PC-9 (cell line): Measurements from ENCODE around the gene UNC13C. TPM values are rescaled to one million over a fixed set of nuclear protein-coding genes. Genes with fewer than 3 reads are reported as not detected.

Source experiments
- BruUV-seq: library from RNA; stranded (reverse); fragments of 400-500 nt; replicated peaks from 2 replicates; lab custom pipeline; 2021; lab: Mats Ljungman, UMichigan
- CTCF ChIA-PET: fragments of 300-600 bp; sonication (Branson Sonifier 250); formaldehyde crosslinking; loops from one replicate; lab custom pipeline; 2022; ENCODE audit warnings: antibody characterized with exemption; lab: Charles Lee
- POLR2A ChIA-PET: fragments of 300-600 bp; sonication (Branson Sonifier 250); formaldehyde crosslinking; loops from one replicate; lab custom pipeline; 2022; ENCODE audit warnings: antibody characterized with exemption; ENCODE audit not compliant: unreplicated experiment; lab: Charles Lee
- DNase-seq, 2 experiments: peaks; one replicate each; pipeline versions ENCODE4 v3.0.0 to v3.0.0-alpha.2; 2015 to 2022; ENCODE audit warnings: mixed read lengths in 1 of 2
- H2AFZ ChIP-seq: fragments of 200-600 bp; sonication (generic); 2 replicates; pipeline ENCODE4 v1.8.1; 2017; ENCODE audit warnings: antibody characterized with exemption
- H3F3A ChIP-seq: fragments of 200-600 bp; sonication (generic); 2 replicates; pipeline ENCODE4 v1.8.1; 2017; ENCODE audit warnings: antibody characterized with exemption, mild to moderate bottlenecking, low read depth; ENCODE audit not compliant: insufficient read depth
- H3K27ac ChIP-seq: fragments of 200-600 bp; sonication (generic); 2 replicates; pipeline ENCODE4 v1.6.1; 2016; ENCODE audit warnings: mixed run types
- H3K27me3 ChIP-seq: fragments of 200-600 bp; sonication (generic); 2 replicates; pipeline ENCODE4 v1.6.1; 2016; ENCODE audit warnings: low read depth, mixed run types; ENCODE audit not compliant: insufficient read depth
- H3K36me3 ChIP-seq: fragments of 200-600 bp; sonication (generic); 2 replicates; pipeline ENCODE4 v1.6.1; 2016; ENCODE audit warnings: low read depth, mixed run types
- H3K4me1 ChIP-seq: fragments of 200-600 bp; sonication (generic); replicated peaks from 2 replicates; pipeline ENCODE4 v1.6.1; 2016; ENCODE audit warnings: mixed run types; ENCODE audit not compliant: insufficient read depth
- H3K4me2 ChIP-seq: fragments of 200-600 bp; sonication (generic); 2 replicates; pipeline ENCODE4 v1.6.1; 2017; ENCODE audit warnings: mixed run types
- H3K4me3 ChIP-seq: fragments of 200-600 bp; sonication (generic); 2 replicates; pipeline ENCODE4 v1.6.1; 2016; ENCODE audit warnings: mixed run types
- H3K79me2 ChIP-seq: fragments of 200-600 bp; sonication (generic); 2 replicates; pipeline ENCODE4 v1.6.1; 2017; ENCODE audit warnings: low read depth, mixed run types
- H3K9me2 ChIP-seq: fragments of 200-600 bp; sonication (generic); 2 replicates; pipeline ENCODE4 v1.8.1; 2017; ENCODE audit warnings: mild to moderate bottlenecking; ENCODE audit not compliant: insufficient read depth
- H3K9me3 ChIP-seq: fragments of 200-600 bp; sonication (generic); 2 replicates; pipeline ENCODE4 v1.8.1; 2016; ENCODE audit warnings: low read depth; ENCODE audit not compliant: insufficient read depth
- H4K20me1 ChIP-seq: fragments of 200-600 bp; sonication (generic); 2 replicates; pipeline ENCODE4 v1.8.1; 2017; ENCODE audit not compliant: insufficient read depth
- CTCF ChIP-seq: fragments of 200-600 bp; sonication (generic); conservative IDR thresholded peaks from 2 replicates; pipeline ENCODE4 v1.6.1; 2017; ENCODE audit warnings: mixed run types, antibody characterized with exemption, mild to moderate bottlenecking, moderate library complexity
- EZH2 ChIP-seq: fragments of 200-600 bp; sonication (generic); IDR thresholded peaks from 2 replicates; pipeline ENCODE4 v1.8.0; 2017; ENCODE audit warnings: antibody characterized with exemption, low read depth
- intact Hi-C: fragments of 100-400 bp; cut with micrococcal nuclease; formaldehyde crosslinking; loops from one replicate; pipeline ENCODE4 v1.10.0; 2022; ENCODE audit not compliant: unreplicated experiment
- total RNA-seq: library from RNA; stranded (reverse); gene quantifications from 2 replicates; pipeline ENCODE4 v1.2.3, GENCODE V29; 2021

Gene UNC13C
- total RNA-seq, 1 experiment from 2014 or later, result not detected

GRCh38 chr15:54288049-54288448, 309.8 kb downstream of the UNC13C start:
- Histone ChIP-seq H3K4me3 (no peak overlapping the region), H3K79me2 (no peaks in the 10 kb centered on the region), H3K36me3 (no peaks in the 10 kb centered on the region), H3K9me3 (no peaks in the 10 kb centered on the region), H3K9me2 (no peaks in the 10 kb centered on the region), H3K4me2 (no peak overlapping the region), H3K27ac (no peak overlapping the region), H4K20me1 (no peaks in the 10 kb centered on the region), H3F3A (no peaks in the 10 kb centered on the region), H3K27me3 (no peaks in the 10 kb centered on the region), H3K4me1 (no peaks in the 10 kb centered on the region), H2AFZ (no peak overlapping the region)
- POLR2A ChIA-PET, result no interaction called here
- CTCF ChIA-PET, result no interaction called here
- no peak for TF ChIP-seq EZH2
- TF ChIP-seq CTCF, result no peak
- intact Hi-C loops, result no loop called here
- BruUV-seq, result no TSS peak
- no peak for DNase-seq

GRCh38 chr15:54289590-54290136, 311.4 kb downstream of the UNC13C start:
- BruUV-seq, result no TSS peak
- H3K79me2 ChIP-seq, result no peaks in the 10 kb centered on the region
- intact Hi-C loops, result no loop called here
- H3K36me3 ChIP-seq, result no peaks in the 10 kb centered on the region
- no peaks in the 10 kb centered on the region for H3K9me2 ChIP-seq
- TF ChIP-seq CTCF (no peak), EZH2 (no peak)
- no peak overlapping the region for H3K4me2 ChIP-seq
- H2AFZ ChIP-seq, result no peak overlapping the region
- H3K9me3 ChIP-seq, result no peaks in the 10 kb centered on the region
- no peak overlapping the region for H3K27ac ChIP-seq
- CTCF ChIA-PET, result no interaction called here
- H3K27me3 ChIP-seq, result no peaks in the 10 kb centered on the region
- no peak for DNase-seq
- no peaks in the 10 kb centered on the region for H3K4me1 ChIP-seq
- H3F3A ChIP-seq, result no peaks in the 10 kb centered on the region
- no peaks in the 10 kb centered on the region for H4K20me1 ChIP-seq
- POLR2A ChIA-PET, result no interaction called here
- H3K4me3 ChIP-seq, result no peak overlapping the region

GRCh38 chr15:54298396-54298795, 320.2 kb downstream of the UNC13C start:
- no peaks in the 10 kb centered on the region for H3K9me2 ChIP-seq
- TF ChIP-seq EZH2, result no peak
- TF ChIP-seq CTCF, result no peak
- no TSS peak for BruUV-seq
- no peaks in the 10 kb centered on the region for H3K9me3 ChIP-seq
- no peak for DNase-seq
- POLR2A ChIA-PET, result no interaction called here
- H2AFZ ChIP-seq, result no peak overlapping the region
- no peaks in the 10 kb centered on the region for H3K4me1 ChIP-seq
- no peaks in the 10 kb centered on the region for H3K79me2 ChIP-seq
- no peak overlapping the region for H3K4me3 ChIP-seq
- no peaks in the 10 kb centered on the region for H3K36me3 ChIP-seq
- no peaks in the 10 kb centered on the region for H4K20me1 ChIP-seq
- no peak overlapping the region for H3K4me2 ChIP-seq
- H3K27me3 ChIP-seq, result no peaks in the 10 kb centered on the region
- no peaks in the 10 kb centered on the region for H3F3A ChIP-seq
- CTCF ChIA-PET, result no interaction called here
- H3K27ac ChIP-seq, result no peak overlapping the region
- intact Hi-C loops, result no loop called here
